Stimulated activated CD4-positive, alpha-beta T cell treated with anti-CD3 and anti-CD28 coated beads, TNF-alpha, amount 100 ng/mL, for 48 hours (primary cell): ENCODE results near the gene SCUBE2.
"Not testable (repeated sequence)": the region's sequence is repeated elsewhere in the genome, so short reads cannot be mapped to it uniquely, and the experiment has no call there.

Experiments used
- DNase-seq, 3 donors: peaks; one replicate each; pipeline ENCODE4 v3.0.0-alpha.2; 2020; ENCODE audit warnings: low read depth in 3 of 3

SCUBE2 gene

GRCh38 chr11:9109858-9110731, 18.7 kb upstream of the SCUBE2 start:
- DNase-seq: no peak

DNA sequence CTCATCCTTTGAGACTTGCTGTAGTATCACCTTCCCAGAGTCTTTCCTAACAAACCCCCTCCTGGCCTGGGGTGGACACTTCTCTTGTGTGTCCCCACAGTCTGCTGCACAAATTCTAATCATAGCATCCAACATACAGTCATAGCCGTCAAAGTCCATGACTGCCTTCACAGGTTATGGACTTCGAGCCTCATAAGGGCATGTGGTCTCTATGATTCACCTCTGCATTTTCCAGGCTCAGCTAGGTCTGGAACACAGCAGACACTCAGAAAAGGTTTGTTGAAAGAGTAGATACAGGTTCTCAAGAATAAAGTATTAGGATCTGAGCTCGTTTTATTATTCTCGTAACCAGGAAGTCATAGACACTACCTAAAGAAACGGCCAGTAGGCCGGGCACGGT, 13.2 kb upstream of the SCUBE2 start:
- no peak for DNase-seq

DNA sequence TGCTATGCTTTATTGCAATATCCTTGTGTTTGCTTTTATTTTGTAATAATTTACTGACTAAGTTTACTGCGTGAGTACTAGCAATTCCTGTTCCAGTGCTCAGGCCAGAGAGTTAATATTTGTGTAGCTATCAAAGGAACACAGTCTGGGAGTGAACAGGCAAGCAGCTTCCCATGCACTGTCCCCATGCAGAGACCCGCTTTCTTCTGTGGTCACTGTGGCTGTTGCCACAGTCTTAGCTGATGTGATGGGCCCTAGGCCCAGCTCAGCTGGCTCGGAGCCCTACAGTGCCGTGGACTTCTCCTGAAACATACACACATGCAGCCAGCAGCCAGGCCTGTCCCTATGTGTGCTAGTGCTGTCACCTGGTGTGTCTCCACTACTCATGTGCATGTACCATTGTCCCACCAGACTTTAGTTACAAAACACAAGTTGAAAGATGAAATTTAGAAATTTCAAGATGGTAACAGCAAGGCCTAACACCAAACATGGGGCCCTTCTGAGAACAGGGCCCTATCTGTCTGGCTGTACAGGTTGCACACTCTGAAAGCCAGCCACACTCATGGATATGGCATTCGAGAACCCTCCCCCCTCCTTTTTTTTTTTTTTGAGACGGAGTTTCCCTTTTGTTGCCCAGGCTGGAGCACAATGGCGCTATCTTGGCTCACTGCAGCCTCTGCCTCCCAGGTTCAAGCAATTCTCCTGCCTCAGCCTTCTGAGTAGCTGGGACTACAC, 12.3 kb upstream of the SCUBE2 start:
- no peak for DNase-seq

GRCh38 chr11:9099617-9100016, 8.2 kb upstream of the SCUBE2 start:
- DNase-seq: no peak

DNA sequence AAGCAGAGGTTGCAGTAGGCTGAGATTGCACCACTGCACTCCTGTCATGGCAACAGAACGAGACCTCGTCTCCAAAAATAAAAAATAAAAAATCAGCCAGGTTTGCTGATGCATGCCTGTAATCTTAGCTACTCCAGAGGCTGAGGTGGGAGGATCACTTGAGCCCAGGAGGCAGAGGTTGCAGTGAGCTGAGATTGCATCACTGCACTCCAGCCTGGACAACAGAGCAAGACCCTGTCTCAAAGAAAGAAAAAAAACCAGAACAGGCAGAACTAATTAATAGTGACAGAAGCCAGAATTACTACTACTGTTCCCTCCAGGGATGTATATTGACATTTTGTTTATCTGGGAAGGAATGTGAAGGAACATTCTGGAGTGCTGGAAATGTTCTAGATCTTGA, 7.1 kb upstream of the SCUBE2 start:
- DNase-seq: not testable (repeated sequence)

DNA sequence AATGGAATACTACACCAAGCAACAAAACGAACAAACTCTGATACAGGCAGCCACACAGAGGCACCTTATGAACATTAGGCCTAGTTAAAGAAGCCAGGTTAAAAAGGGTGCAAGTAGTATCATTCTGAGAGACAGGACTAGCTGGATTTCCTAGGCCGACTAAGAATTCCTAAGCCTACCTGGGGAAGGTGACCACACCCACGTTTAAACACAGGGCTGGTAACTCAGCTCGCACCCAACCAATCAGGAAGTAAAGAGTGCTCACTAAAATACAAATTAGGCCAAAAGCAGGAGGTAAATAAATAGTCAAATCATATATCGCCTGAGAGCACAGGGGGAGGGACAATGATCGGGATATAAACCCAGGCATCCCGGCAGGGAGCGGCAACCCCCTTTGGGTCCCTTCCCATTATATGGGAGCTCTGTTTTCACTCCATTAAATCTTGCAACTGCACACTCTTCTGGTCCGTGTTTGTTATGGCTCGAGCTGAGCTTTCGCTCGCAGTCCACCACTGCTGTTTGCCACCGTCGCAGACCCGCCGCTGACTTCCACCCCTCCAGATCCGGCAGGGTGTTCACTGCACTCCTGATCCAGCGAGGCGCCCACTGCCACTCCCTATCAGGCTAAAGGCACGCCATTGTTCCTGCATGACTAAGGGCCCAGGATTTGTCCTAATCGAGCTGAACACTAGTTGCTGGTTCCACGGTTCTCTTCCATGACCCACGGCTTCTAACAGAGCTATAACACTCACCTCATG, 6.0 kb upstream of the SCUBE2 start:
- not testable (repeated sequence) for DNase-seq

DNA sequence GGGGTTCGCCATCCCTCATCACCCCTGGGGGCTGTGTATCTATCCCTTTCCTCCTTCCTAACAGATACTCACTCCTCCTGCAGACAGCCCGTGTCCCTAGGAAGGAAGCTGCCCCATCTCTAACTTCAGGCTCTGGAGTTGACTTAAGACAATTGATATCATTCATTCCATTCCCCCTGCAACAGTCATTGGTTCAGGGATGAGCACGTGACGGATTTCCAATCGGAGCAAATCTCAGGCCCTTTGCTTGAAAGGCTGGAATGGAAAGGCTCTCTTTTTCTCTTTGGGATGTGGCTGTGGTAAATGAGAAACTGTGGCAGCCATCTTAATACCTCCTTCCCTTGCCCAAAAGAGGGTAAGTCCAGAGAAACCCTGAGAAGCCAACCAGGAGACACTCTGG, 5.0 kb upstream of the SCUBE2 start:
- no peak for DNase-seq

- DNase-seq: no peak
These were observed 4.0 kb upstream of the SCUBE2 start for GRCh38 chr11:9095421-9095820.

DNA sequence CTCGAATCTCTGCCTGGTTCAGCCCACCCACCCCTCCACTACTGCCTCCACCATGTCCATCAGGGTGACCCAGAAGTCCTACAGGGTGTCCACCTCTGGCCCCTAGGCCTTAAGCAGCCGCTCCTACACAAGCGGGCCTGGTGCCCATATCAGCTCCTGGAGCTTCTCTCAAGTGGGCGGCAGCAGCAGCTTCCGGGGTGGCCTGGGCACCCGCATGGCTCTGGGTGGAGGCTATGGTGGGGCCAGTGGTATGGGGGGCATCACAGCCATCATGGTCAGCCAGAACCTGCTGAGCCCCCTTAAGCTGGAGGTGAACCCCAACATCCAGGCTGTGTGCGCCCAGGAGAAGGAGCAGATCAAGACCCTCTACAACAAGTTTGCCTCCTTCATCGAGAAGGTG, 3.0 kb upstream of the SCUBE2 start:
- no peak for DNase-seq

GRCh38 chr11:9092853-9093778, 1.7 kb upstream of the SCUBE2 start:
- no peak for DNase-seq

DNA sequence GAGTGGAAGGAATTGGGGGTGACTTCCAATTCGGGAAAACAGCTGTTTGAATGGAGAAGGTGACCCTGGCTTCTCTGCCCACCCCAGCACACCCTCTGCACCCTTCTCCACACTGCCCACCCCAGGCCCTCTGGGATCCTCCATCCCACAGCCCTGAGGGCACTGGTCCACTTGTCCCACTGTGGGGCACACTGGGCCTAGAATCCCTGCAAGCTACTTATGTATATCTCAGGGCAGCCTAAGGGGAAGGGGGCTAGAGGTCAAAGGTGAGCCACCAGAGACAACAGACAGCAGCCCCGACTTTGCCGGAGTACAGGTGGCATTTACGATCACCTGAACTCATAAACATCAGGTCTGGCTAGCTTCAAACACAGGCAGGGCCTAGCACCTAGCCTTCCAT, 673 bp upstream of the SCUBE2 start:
- DNase-seq: no peak

DNA sequence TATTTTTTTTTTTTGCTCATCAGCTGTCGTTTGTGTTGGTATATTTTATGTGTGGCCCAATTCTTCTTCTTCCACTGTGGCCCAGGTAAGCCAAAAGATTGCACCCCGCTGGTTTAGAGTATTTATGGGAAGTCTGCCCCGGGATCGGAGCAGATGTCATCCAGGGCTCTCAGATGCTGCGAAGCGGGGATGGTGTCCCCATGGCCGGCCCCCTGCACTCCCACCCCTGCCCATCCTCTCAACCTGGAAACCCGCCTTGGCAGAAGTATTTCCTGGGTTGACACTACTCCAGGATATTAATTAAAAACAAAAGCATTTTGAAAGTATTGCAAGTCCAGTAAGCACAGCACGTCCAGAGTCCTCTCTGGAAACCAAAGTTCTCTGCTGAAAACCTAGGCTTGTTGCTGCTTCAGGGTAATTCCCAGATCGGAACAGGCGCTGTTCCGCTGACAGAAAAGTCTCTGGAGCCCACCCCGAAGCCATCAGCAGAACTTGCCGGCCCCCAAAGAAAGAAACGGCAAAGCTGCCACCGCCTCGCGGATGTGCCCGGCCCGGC, 833 bp downstream of the SCUBE2 start:
- DNase-seq: no peak

DNA sequence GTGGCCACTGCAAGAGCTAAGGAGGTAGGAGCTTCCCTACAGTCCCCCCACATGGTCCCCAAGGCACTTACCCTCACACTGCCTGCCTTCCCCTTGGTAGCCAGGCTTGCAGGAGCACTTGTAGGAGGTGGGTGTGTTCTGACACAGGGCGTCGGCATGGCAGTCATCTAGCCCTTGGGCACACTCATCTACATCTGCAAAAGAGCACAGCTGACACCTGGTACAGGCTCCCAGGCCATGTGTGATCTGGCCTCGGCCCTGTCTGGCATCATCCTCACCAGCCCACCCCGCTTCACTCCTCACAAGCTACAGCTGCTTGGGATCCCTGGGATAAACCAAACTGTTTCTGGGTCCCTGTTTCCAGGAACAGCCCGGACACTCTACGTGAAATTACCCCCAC, 1.8 kb downstream of the SCUBE2 start:
- no peak for DNase-seq

DNA sequence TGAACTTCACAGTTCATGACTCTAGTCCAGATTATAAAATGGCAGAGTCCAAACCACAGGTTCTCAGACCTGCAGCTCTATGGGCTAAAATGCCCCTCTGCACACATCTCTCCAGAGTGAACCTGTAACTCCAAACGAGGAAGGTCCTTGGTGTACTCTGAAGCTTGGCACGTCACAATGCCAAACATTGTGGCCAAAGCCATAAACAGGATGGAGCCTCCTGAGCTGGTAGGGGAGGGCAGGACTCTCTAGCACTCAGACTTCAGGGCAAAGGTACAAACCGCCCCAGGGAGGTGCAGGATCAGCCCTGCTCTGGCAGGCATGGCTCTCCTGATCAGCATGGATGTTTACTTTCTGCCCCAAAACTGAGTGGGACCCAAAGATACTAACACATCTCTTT, 2.3 kb downstream of the SCUBE2 start:
- DNase-seq: no peak

DNA sequence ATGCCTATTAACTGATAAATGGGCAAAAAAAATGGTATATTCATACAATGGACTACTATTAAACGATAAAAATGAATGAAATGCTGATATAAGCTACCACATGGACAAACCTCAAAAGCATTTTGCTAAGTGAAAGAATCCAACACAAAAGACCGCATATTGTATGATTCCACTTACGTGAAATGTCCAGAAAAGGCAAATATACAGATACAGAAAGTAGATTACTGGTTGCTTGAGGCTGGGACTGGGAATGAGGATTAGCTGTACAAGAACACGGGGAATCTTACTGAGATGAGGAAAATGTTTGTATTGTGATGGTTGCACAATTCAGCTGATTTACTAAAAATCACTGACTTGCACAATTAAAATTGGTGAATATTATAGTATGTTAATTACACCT, 8.8 kb downstream of the SCUBE2 start:
- no peak for DNase-seq

DNA sequence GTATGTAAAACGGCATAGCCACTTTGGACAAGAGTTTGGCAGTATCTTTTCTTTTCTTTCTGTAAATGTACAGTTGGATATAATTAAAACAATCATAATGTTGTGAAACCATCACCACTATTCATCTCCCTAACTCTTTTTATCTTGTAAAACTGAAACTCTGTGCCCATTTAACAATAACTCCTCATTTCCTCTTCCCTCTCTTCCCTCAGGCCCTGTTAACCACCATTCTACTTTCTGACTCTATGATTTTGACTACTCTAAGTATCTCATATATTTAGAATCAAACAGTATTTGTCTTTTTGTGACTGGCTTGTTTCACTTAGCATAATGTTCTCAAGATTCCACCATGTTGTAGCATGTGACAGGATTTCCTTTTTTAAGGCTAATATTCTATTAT, 10.2 kb downstream of the SCUBE2 start:
- no peak for DNase-seq

DNA sequence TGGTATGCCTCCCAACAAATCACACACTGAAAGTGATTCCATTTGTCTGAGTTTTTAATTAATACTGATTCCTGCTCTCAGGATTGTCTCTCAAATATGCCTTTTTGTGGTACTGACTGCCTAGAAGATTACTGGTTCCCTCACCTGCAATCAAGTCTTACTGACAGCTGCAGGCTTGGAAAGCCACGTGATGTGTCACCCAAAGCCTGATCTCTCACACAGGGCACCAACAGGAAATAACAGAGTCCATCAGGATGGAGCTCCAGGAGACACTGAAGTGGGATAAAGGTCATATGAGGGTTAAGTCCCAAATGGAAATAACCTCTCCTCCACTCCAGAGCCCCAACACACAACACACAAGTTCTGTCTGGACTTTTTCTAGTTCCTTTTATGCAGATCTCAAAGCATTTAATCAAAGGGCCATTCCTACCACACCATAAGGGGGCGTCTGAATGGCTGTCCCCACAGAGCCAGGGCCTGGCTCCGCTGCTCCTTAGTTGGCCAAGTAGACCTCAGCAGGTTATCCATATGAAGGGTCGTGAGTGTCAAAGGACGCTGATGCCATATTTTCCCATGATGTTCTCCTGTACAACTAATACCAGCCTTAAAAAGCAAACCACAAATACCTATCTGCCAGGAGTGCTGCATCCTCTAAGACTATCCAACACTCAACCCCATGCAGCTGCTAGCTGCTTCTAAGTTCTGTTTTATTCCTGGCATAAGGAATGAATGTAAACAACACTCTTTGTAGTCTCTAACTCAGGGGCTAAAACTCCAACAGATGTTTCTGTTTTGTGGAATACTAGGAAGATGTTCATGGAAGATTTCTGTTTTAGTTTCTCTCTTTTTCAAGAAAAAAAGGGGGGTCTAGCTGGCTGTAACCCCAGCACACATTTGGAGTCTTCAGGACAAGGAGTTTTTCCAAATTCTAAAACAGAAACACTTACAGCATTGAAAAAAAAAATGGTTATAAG, 13.0 kb downstream of the SCUBE2 start:
- no peak for DNase-seq

DNA sequence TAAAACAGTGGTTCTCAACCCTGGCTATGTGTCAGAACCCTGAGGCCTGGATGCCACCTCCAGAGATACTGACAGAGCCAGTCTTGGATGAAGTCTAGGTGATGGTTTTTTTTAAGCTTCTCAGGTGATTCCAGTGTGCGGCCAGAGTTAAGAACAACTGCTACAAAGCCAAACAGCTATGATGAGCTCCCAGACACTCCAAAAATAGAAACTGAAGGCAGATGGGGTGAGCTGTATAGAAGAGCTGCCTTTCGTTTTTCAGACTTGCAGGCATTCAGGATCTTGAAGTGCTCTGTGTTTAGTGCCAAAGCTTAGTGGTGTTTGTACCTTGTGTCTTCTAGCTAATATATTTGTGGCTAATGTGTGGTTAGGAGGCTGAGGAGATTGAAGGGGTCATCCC, 14.2 kb downstream of the SCUBE2 start:
- no peak for DNase-seq

GRCh38 chr11:9076661-9077060, 14.7 kb downstream of the SCUBE2 start:
- no peak for DNase-seq

GRCh38 chr11:9076046-9076445, 15.4 kb downstream of the SCUBE2 start:
- DNase-seq: no peak
